Stimulated activated CD8-positive, alpha-beta memory T cell treated with anti-CD3 and anti-CD28 coated beads, Interleukin-4, amount 100 ng/mL, for 48 hours (primary cell): ENCODE measurements around the gene ABCF1.
A peak's percentile ranks its signal among the peaks of the same experiment; 100 is the strongest.

ENCODE experiments used
- DNase-seq: peaks from one replicate; pipeline ENCODE4 v3.0.0-alpha.2; 2020

The ABCF1 gene

GRCh38 chr6:30603961-30604360 lies 32.7 kb downstream of the ABCF1 start:
- no peak for DNase-seq

- DNase-seq: no peak
Measured at GRCh38 chr6:30610065-30610464, 38.8 kb downstream of the ABCF1 start.

- DNase-seq: no peak
Measured at GRCh38 chr6:30611150-30611855, 40.1 kb downstream of the ABCF1 start.

GRCh38 chr6:30611856-30612194 lies 40.6 kb downstream of the ABCF1 start:
- no peak for DNase-seq

GRCh38 chr6:30612213-30612612 lies 41.0 kb downstream of the ABCF1 start:
- DNase-seq: no peak

GRCh38 chr6:30612687-30613248 lies 41.5 kb downstream of the ABCF1 start:
- no peak for DNase-seq

GRCh38 chr6:30613251-30614043 lies 42.2 kb downstream of the ABCF1 start:
- no peak for DNase-seq

GRCh38 chr6:30614044-30614842 lies 43.0 kb downstream of the ABCF1 start:
- DNase-seq: no peak

- peak; percentile 82 for DNase-seq
Measured at GRCh38 chr6:30614843-30615218, 43.6 kb downstream of the ABCF1 start.

GRCh38 chr6:30615219-30615957 lies 44.1 kb downstream of the ABCF1 start:
- peak; percentile 55 for DNase-seq

- no peak for DNase-seq
Measured at GRCh38 chr6:30615958-30616810, 44.9 kb downstream of the ABCF1 start.

- DNase-seq: peak; percentile 97
Measured at GRCh38 chr6:30616811-30617564, 45.7 kb downstream of the ABCF1 start, which contains the start of gene PPP1R10. Gene PPP1R10 (minus strand): TSS chr6:30617243. CDS start chr6:30609944, 7,299 bp downstream.

GRCh38 chr6:30617565-30618269 lies 46.5 kb downstream of the ABCF1 start, which contains the start of gene MRPS18B:
Gene MRPS18B (plus strand): TSS chr6:30617840. CDS start chr6:30617866, 26 bp downstream.
- peak; percentile 97 for DNase-seq

GRCh38 chr6:30618270-30618797 lies 47.1 kb downstream of the ABCF1 start:
- no peak for DNase-seq

GRCh38 chr6:30619561-30619960 lies 48.3 kb downstream of the ABCF1 start:
- no peak for DNase-seq

- no peak for DNase-seq
Measured at GRCh38 chr6:30625511-30625910, 54.3 kb downstream of the ABCF1 start.

- peak; percentile 93 for DNase-seq
Measured at GRCh38 chr6:30626484-30627366, 55.5 kb downstream of the ABCF1 start, which contains the start of gene ATAT1. Gene ATAT1 (plus strand): TSS chr6:30626874.

- DNase-seq: no peak
Measured at GRCh38 chr6:30635834-30636233, 64.6 kb downstream of the ABCF1 start.
